ENCODE data around the gene OR8A1.
A peak's percentile ranks its signal among the peaks of the same experiment; 100 is the strongest.

OR8A1 gene

GRCh38 chr11:124569697-124570096 lies at the start of gene OR8A1:
TSS of gene OR8A1 (plus strand) at chr11:124569997. CDS start at chr11:124570120, 123 bp downstream.
- DNase-seq: no peak

- no peak for DNase-seq
Measured at GRCh38 chr11:124520550-124520854, 49.3 kb upstream of the OR8A1 start.

- no peak for DNase-seq
Measured at GRCh38 chr11:124533626-124534025, 36.2 kb upstream of the OR8A1 start.

- no peak for DNase-seq
Measured at GRCh38 chr11:124534051-124534450, 35.7 kb upstream of the OR8A1 start.

GRCh38 chr11:124535552-124536232 lies 34.1 kb upstream of the OR8A1 start:
- no peak for DNase-seq

- DNase-seq: no peak
Measured at GRCh38 chr11:124536520-124536919, 33.3 kb upstream of the OR8A1 start.

- no peak for DNase-seq
Measured at GRCh38 chr11:124538019-124538418, 31.8 kb upstream of the OR8A1 start.

GRCh38 chr11:124541204-124541603 lies 28.6 kb upstream of the OR8A1 start:
- no peak for DNase-seq

GRCh38 chr11:124543145-124543544 lies 26.7 kb upstream of the OR8A1 start:
- no peak for DNase-seq

GRCh38 chr11:124543554-124543953 lies 26.2 kb upstream of the OR8A1 start, which contains the start of gene OR8B12:
TSS of gene OR8B12 (minus strand) at chr11:124543654. CDS start at chr11:124543654, 0 bp downstream.
- DNase-seq: no peak

- DNase-seq: no peak
Measured at GRCh38 chr11:124551189-124551588, 18.6 kb upstream of the OR8A1 start.

GRCh38 chr11:124551987-124552386 lies 17.8 kb upstream of the OR8A1 start:
- DNase-seq: no peak

GRCh38 chr11:124556828-124557227 lies 13.0 kb upstream of the OR8A1 start:
- no peak for DNase-seq

GRCh38 chr11:124570160-124570559 lies 363 bp downstream of the OR8A1 start:
- DNase-seq: no peak

GRCh38 chr11:124577716-124578427 lies 8.1 kb downstream of the OR8A1 start:
- DNase-seq: no peak

- DNase-seq: no peak
Measured at GRCh38 chr11:124578761-124579160, 9.0 kb downstream of the OR8A1 start.

GRCh38 chr11:124581817-124582216 lies 12.0 kb downstream of the OR8A1 start:
- DNase-seq: no peak

GRCh38 chr11:124582565-124582964 lies 12.8 kb downstream of the OR8A1 start:
- peak in 1 of 2 experiments; percentile 58 for DNase-seq

GRCh38 chr11:124583781-124584180 lies 14.0 kb downstream of the OR8A1 start:
- no peak for DNase-seq

- no peak for DNase-seq
Measured at GRCh38 chr11:124584681-124585372, 15.0 kb downstream of the OR8A1 start.

GRCh38 chr11:124586238-124586860 lies 16.6 kb downstream of the OR8A1 start:
- DNase-seq: peak in 1 of 2 experiments; percentile 46

- DNase-seq: no peak
Measured at GRCh38 chr11:124591430-124591829, 21.6 kb downstream of the OR8A1 start.

- DNase-seq: no peak
Measured at GRCh38 chr11:124592627-124593026, 22.8 kb downstream of the OR8A1 start.
